H1 (cell line): ENCODE data around the gene PECR. TPM values are rescaled to one million over a fixed set of nuclear protein-coding genes. Genes with fewer than 3 reads are reported as not detected.

ENCODE experiments used
- SIN3A ChIP-seq, 2 experiments: IDR thresholded peaks in 1 of 2; conservative IDR thresholded peaks in 1 of 2; 2 replicates each; pipeline ENCODE4 v1.6.1; 2011 to 2012; ENCODE audit warnings: low read length in 2 of 2, improper control_type of control experiment in 1 of 2, low read depth in 1 of 2, mild to moderate bottlenecking in 1 of 2
- polyA plus RNA-seq, 7 experiments: library from polyadenylated mRNA; depleted of rRNA in 3 of 7; stranded (reverse) in 5 of 7; unstranded in 2 of 7; fragments of >200 nt in 5 of 7; fragments of 200-250 nt in 2 of 7; gene quantifications; 1 replicate in 5 of 7; 2 replicates in 1 of 7; 4 replicates in 1 of 7; pipeline versions ENCODE4 v1.2.1 to v1.2.3, GENCODE V29; 2011 to 2013; ENCODE audit warnings: missing spikeins in 2 of 7, mixed read lengths in 2 of 7
- total RNA-seq: library from RNA; stranded (reverse); fragmentation: NEBNext Ultra II Directional; extraction: Animal tissue kit (Norgen Biotek cat#: 25700); gene quantifications from 2 replicates; pipeline ENCODE4 v1.2.1, GENCODE V29; 2021
- TF ChIP-seq, protein P1 (sequence below): IDR thresholded peaks from 2 replicates; pipeline ENCODE4 v1.6.1; 2012; ENCODE audit warnings: low read length, inconsistent platforms

PECR gene
- total and polyA plus RNA-seq, 2 of the 8 experiments (the other 6 are each of a cell fraction or from before 2014, with no cell fraction given): 15.9 to 19.2 TPM

DNA sequence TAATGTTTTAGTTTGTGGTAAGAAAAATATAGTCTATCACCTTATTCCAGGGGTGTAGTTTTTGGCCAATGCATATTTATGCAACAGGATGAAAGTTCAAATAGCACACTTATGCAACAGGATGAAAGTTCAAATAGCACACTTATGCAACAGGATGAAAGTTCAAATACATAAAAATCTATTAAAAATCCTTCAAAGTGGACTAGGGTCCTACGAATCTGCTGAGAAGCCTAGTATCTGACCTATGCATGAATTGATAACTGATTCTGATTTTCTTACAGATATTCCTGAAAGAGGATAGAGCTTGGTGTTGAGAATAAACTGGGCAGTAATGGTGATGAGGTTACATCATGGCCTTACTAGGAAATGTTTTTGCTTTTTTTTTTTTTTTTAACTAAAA lies 2.8 kb downstream of the PECR start (continued):
- TF ChIP-seq, protein P1, sequence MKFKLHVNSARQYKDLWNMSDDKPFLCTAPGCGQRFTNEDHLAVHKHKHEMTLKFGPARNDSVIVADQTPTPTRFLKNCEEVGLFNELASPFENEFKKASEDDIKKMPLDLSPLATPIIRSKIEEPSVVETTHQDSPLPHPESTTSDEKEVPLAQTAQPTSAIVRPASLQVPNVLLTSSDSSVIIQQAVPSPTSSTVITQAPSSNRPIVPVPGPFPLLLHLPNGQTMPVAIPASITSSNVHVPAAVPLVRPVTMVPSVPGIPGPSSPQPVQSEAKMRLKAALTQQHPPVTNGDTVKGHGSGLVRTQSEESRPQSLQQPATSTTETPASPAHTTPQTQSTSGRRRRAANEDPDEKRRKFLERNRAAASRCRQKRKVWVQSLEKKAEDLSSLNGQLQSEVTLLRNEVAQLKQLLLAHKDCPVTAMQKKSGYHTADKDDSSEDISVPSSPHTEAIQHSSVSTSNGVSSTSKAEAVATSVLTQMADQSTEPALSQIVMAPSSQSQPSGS: no peak
- no peak for TF ChIP-seq SIN3A (conservative IDR thresholded peaks at IDR 0.05 in 1 of 2, IDR thresholded peaks at IDR 0.05 in 1 of 2; ENCODE audit: low read depth in 1 of 2, low read length in 2 of 2)
- TF ChIP-seq, all 59 proteins: peak for 0
